Pulmonary artery endothelial cell (primary cell): ENCODE results near the gene MKX. TPM values are rescaled to one million over a fixed set of nuclear protein-coding genes. Genes with fewer than 3 reads are reported as not detected.
"Not testable (repeated sequence)": the region's sequence is repeated elsewhere in the genome, so short reads cannot be mapped to it uniquely, and the experiment has no call there.

ENCODE experiments used
- DNase-seq: peaks from one replicate; pipeline ENCODE4 v3.0.0-alpha.2; 2011; ENCODE audit warnings: low read depth, low spot score
- total RNA-seq: library from RNA; depleted of rRNA; stranded (reverse); fragments of >200 nt; gene quantifications from 2 replicates; pipeline ENCODE4 v1.2.3, GENCODE V29; 2014

The MKX gene
- total RNA-seq, 1 donor from 2014 or later: not detected

DNA sequence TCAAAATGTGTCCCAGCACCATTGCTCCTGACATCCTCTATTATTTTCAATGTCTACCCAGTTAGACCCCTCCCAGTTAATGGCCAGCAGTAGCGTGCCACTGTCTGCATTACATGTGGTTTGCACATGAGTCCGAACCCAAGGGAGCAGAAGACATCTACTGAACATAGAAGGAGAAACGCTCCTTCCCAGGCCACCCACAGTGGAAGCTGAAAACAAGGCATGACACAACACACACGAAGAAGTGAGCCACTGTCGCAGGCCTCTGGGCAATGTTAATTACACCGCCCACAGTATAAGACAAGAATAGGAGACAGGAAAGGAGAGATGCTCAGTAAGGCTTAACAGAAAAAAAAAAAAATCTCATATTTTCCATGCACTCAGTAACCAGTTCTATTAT, 50.5 kb downstream of the MKX start:
- DNase-seq: no peak

DNA sequence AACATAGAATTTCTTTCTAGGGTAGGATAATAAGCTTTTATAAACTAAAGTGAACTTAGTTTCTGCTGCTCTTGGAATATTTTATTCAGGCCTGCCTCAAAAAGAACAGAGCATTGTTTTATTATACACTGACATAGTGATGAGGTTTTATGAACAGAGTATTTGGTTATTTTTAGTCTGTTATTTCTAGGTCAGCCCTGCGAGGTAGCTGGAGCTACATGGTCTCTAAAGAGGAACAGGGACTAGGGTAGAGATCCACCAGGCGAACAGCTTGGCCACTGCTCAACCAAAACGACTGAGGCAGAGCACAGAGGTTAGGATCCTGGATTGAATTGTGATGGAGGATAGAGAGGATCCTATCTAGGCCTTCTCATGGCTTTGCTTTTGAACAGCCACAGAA, 53.0 kb downstream of the MKX start:
- no peak for DNase-seq

DNA sequence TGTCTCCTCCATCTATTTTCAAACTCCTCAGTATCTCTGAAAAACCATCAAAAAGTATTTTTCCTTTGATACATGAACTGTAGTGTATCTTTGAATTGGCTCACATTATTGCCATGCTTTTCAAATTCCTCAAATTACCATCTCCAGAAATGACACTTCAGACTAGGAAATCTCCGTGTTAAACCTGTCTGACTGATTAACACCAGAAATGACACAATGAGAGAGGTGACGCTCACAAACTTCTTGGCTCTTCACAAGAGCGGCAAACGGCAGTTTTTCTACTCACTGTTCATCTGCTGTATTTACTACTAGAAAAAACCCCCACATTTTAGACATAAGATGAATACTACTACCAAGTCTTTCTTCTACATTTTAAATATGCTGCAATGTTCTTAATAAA, 56.6 kb downstream of the MKX start:
- no peak for DNase-seq

DNA sequence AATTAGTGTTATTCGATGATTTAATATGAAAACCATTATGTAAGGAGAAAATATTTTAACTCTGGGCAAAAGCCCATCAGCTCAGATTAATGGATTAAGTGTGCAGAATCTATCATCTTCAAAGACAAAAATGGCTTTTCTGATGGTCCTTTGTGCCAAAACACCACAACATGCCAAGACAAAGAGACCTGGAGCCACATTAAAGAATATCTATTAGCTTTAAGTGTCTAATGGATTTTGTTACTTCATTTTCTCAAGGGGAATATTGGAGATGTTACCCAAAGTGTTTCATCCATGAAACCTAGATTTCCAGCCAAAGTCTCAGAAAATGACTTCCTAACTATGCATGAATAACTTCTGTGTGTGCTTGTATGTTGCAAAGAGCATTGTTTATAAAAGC, 57.3 kb downstream of the MKX start:
- DNase-seq: no peak

DNA sequence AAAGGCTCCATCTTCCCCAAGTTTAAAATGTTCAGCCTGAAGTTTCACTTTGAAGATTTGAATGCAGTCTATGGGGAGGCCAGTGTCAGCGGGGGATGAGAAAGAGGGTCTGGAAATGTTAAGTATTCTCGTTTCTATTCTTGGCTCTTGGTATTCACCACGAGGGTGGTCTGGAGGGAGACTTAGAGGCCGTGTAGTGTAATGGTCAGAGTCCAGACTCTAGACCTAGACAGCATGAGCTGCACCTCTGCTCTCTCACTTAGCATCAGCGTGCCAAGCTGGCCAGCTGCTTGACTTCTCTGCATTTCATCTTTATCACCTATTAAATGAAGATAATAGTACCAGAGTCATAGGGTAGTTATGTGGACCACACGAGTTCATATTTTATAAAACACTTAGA, 57.9 kb downstream of the MKX start:
- no peak for DNase-seq

DNA sequence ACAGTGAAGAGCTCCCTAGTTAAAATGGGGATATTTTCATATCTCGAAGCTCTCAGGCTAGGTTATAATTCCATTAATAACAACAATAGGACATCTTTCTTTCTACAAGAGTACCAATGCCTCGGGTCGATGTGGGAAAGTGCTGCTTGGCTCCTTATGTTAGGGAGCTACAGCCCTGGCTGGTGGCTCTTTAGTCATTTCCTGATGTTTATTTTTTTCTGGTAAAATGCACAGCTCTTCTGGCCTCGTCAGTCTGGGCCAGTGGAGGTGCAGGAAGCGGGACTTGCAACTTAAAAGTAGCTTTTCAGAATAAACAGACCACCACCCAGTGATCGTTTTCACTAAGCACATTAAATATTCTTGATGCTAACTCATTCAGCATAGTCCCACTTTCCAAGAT, 58.3 kb downstream of the MKX start:
- DNase-seq: no peak

DNA sequence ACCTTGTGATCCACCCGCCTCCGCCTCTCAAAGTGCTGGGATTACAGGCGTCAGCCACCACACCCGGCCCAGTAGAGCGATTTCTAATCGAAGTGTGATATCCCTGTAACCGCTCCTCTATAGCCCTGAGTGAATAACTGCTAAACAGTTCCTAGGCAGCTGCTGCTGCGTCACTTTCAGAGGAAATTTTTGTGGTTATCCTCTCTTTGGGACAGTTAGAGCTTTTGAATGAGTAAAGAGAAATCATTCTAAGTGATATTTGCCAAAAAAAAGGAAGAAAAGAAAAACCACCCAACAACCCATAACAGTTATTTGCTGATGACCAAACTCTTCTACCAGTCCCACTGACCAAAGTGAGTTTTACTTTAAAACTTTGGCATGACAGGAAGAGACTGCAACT, 59.9 kb downstream of the MKX start:
- no peak for DNase-seq

DNA sequence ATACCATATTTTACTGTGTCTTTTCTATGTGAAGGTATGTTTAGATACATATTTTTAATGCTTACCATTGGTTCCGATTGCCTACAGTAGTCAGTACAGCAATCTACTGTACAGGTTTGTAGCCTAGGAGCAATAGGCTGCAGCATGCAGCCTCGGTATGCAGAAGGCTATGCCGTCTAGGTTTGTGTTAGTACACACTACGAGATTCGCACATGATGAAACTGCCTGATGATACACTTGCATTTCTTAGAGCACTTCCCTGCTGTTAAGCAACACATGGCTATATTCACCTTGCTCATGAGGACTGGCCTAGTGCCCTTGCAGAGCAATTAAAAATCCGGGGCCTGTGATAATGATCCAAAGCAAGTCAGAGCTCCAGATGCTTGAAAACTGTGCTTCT, 62.4 kb downstream of the MKX start:
- no peak for DNase-seq

DNA sequence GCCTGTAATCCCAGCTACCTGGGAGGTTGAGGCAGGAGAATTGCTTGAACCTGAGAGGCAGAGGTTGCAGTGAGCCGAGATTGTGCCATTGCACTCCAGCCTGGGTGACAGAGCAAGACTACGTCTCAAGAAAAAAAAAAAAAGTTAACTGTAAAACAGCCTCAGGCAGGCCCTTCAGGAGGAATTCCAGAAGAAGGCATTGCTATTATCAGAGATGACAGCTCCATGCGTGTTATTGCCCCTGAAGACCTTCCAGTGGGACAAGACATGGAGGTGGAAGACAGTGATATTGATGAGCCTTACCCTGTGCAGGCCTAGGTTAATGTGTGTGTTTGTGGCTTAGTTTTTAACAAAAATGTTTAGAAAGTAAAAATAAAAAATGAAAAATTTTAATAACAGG, 63.8 kb downstream of the MKX start:
- DNase-seq: not testable (repeated sequence)

DNA sequence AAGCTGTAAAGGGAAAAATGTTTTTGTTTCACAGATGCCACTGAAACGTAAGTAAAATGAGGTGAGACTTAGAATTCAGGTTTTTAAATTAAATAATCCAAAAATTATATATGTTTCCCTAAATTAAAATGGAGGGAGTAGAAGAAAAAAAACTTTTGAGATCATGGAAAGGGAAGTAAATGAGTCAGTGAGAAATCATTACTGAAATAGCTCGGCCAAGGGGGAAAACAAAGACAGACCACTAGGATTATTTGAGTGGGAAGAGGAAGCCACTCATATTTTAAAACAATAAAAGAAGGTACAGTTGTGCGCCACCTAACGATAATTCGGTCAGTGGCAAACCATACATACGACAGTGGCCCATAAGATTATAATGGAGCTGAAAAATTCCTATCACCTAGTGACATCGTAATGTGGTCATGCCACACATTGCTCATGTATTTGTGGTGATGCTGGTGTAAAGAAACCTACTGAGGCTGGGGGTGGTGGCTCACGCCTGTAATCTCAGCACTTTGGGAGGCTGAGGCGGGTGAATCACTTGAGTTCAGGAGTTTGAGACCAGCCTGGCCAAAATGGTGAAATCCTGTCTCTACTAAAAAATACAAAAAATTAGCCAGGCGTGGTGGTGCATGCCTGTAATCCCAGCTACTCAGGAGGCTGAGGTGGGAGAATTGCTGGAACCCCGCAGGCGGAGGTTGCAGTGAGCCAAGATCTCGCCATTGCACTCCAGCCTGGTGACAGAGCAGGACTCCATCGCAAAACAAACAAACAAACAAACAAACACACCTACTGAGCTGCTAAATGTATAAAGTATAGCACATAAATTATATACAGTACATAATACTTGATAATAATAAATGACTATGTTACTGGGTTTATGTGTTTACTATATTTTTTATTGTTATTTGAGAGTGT, 64.7 kb downstream of the MKX start:
- no peak for DNase-seq

DNA sequence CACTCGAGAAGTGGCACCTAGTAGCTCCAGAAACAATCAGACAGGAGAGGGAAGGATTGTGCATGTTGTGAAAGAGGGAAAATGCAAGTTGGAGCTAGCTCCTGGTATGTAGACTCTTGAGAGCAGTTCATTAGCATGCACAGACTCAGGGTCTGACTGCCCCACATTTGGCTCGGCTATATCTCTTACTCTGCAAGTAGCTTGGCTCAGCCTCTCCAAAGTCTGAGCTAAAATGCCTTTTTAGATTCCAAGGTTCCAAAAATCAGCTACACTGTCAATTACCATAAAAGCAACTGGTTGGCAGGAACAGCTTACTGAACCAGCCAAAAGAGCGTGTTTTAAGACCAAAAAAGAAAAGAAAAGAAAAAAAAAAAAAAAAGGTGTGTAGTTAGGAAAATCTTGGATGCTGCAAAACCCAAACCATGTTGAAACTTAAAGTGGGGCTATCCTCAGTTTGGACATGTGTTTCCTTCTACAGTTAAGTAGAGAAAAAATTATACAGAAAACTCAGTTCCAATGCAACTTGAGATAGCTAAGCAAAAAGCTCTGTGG, 65.5 kb downstream of the MKX start:
- no peak for DNase-seq

DNA sequence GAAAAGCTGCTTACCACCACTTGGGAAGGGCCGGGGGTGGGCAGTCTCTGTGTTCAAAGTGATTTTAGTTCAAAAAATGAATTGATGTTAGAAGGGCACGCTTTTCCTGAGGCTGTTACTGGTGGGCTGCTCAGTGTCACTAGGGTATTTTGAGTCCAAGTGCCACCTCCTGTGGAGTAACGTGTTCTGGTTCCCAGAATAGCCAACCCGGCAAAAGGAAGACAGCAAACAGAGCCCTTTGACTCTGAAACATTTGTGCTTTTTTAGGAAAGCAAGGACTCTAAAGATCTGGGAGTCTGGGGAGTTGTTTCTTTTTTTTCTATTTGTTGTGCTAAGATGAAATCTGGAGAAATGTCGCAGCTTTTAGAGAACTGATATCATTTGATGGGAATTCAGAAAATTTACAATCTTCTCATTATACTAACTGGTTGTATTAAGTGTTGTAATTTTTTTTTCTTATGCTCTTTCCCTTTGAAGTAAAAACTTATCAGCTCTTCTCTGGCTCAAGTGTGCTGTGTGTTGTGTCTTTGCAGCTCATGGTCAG, 66.2 kb downstream of the MKX start:
- DNase-seq: no peak

DNA sequence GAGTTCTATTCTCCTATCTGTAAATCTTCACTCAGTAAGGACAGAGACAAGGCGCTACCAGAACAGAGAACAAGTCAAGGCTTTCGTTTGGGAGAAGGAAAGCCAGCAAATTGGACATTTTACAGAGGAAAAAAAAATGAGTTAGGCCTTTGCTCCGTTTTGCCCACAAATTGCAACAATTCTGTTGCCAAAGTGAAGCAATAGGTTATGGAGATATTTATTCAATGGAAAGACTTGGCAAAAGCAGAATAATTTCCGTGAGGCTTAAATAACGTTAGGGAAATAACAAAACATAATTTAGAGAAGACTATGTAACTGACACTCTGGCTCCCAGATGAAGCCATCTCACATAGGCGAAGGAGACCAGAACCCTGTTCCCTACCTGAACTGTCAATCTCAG, 67.5 kb downstream of the MKX start:
- DNase-seq: no peak

DNA sequence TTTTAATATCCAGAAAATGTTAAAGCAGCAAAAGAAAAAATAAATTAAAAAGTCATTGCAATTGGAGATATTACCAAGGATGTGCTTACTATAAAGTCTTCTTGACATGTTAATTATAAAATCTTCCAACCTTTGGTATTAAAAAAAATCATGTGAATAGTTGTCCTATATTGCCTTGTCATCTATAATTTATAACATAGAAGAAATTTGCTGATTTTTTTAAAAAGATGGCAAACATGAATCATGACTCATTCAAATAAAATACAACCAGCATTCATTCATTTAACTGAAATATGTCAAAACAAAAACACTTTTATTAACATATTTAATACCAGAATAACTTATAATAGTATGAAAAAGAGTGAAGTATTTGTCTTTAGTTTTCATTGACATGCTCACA, 72.6 kb downstream of the MKX start:
- DNase-seq: no peak

DNA sequence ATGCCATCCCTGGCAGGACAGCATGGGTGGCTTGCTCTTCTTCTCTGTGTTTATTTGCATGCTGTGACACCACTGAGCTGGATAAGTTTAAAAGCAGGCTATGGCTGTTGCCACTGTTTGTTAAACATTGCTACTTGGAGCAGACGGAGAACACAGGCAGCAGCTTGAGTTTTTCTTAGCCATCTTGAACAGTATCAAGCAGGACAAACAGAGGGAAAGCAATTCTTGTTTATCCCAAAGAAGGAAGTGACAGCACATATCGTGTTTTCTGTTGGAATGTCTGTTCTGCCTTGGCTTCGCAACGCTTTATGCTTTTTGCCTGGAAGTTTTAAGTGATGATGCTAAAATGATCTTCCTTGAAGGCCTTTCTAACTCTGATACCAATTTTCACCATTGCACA, 73.8 kb downstream of the MKX start:
- DNase-seq: no peak

DNA sequence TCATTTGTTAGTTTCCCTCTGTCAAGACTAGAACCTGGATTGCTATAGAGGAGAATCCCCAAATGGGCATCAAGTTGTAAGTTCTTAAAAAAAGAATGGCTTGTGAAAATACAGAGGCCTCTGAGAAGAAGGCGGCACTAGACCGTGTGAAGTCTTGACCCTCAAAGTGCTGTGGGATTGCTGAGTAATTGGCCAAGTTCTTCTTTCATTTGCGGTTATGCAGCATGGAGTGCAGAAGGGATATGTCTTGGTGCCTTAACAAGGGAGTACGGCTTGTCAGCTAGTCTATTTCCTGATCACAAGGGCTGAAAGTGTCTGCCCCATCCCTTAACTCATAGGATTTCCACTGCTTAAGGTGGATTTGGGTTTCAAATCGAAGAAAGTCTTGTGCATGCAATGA, 81.2 kb downstream of the MKX start:
- no peak for DNase-seq

DNA sequence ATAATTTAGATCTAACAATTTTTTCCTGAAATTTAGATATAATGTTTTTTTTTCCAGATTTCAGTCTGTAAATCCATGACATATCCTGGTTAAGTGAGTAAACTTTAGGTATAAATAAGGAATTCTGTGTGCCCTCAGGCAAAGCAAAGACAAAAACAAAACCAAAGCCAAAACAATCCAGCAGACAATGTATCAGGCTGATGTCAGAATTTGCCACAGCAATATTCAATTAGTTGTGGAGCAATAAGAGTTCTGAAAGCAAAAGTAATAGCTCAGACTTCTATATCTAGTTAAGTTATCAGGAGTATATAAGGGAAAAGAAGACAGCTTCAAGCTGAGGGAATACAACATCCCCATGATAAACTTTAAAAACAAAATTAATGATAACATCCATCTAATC, 82.0 kb downstream of the MKX start:
- DNase-seq: no peak

DNA sequence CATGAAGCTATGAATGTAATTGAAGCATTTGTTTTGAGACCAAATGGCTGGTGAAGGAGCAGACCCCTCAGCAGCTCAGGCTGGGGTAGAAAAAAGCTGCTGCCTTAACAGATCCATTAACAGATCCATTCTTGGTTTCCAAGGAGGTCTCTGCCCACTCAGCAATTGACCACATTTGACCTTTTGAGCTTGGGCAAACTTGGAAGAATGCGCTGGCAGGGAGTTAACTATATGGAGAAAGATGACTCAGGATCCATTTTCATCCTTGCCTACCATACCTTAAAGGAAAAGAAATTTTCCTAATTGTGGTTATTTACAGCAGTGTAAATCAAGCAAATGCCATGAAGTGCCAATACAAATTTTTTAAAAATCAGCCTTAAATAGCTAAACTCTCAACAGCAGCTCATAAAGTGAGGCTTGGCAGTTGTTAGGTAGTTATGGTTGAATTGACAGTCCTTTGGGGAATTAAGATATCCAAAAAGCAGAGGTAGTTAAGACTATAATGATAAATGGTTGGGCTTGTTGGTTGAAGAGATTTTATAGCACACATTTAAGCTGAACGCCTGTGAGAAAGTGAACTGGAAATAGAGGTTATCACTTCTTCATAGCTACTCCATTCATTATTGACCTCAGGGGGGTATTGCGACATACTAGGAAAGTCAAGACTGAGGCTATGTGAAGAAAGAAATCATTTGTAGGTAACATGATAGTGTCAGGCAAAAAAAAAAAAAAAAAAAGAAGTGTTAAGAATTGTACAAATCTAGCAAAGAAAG, 83.9 kb downstream of the MKX start:
- no peak for DNase-seq

DNA sequence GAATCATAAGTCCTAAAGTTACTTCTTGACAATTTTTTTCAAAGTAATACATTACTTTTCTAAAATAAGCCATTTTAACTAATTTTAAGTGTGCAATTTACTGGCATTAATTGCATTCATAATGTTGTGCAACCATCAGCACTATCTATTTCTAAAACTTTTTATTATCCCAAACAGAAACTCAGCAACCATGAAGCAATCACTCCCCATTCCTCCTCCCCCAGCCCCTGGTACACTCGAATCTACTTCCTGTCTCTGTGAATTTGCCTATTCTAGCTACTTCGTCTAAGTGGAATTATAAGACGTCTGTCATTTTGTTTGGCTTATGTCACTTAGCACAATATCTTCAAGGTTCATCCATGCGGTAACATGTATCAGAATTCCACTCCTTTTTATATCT, 84.9 kb downstream of the MKX start:
- DNase-seq: no peak

DNA sequence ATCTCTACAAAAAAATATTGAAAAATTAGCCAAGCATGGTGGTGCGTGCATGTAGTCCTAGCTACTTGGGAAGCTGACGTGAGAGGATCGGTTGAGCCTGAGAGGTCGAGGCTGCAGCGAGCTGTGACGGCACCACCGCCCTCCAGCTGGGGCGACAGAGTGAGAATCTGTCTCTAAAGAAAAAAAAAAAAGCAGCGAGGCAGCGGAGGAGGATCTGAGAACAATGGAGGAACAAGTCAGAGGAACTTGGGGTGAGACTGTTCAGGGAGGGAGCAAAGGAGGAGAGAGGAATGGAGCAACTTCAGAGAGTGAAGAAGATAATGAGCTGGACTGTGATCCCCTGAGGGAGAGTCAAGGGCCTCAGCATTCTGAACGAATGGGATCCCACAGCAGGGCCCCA, 85.4 kb downstream of the MKX start:
- no peak for DNase-seq

DNA sequence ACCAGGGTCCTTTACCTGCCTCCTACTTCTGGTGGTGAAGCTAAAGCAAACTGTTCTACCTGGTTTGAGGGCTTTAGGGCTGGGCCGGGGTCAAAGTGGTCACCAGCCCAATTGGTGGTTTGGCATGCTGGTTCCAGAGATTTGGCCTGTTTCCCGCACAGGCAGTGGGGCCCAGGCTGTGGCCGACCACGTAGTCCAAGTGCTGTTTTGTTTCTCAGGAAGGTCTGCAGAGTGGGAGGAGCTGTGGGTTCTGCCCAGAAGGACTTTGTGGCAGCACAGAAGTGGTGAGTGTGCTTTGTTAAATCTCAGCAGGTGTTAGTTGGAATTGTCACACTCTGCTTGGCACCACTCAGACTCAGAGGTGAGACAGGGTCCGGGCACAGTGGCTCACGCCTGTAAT, 85.8 kb downstream of the MKX start:
- DNase-seq: no peak

DNA sequence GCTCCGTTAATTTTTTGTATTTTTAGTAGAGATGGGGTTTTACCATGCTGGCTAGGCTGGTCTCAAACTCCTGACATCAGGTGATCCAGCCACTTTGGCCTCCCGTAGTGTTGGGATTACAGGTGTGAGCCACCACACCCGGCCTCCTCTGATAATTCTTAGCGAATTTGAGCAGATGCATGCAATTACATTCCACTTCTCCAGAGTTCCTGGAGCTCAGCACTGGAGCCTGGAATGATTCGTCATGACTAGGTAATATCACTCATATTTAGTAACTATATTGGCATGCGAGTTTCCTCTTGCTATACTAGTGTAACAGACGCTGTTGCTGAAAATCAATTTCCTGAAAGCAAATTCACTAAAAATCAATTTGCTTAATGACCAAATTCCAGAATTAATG, 86.8 kb downstream of the MKX start:
- DNase-seq: no peak
